SK-N-SH treated with all-trans-retinoic acid at 6 μM for 48 hours (cell line): ENCODE results near the gene POU4F3.

Experiments
- BACH2 ChIP-seq: fragments of 250-450 bp; sonication (Bioruptor Pico); IDR thresholded peaks from 2 replicates; pipeline ENCODE4 v1.9.0; 2021; ENCODE audit warnings: mild to moderate bottlenecking, borderline replicate concordance
- ESRRG ChIP-seq: fragments of 250-450 bp; sonication (Bioruptor Pico); IDR thresholded peaks from 2 replicates; pipeline ENCODE4 v1.6.1; 2021; ENCODE audit warnings: mild to moderate bottlenecking
- GLIS3 ChIP-seq: fragments of 250-450 bp; sonication (Bioruptor Pico); IDR thresholded peaks from 2 replicates; pipeline ENCODE4 v1.5.0; 2020; ENCODE audit warnings: mild to moderate bottlenecking, moderate library complexity
- PATZ1 ChIP-seq: fragments of 250-450 bp; sonication (Bioruptor Pico); IDR thresholded peaks from 2 replicates; pipeline ENCODE4 v1.8.0; 2020; ENCODE audit warnings: mild to moderate bottlenecking, moderate library complexity, borderline replicate concordance
- PPARA ChIP-seq: fragments of 250-450 bp; sonication (Bioruptor Pico); IDR thresholded peaks from 2 replicates; pipeline ENCODE4 v1.5.0; 2020; ENCODE audit warnings: mild to moderate bottlenecking, borderline replicate concordance
- RARB ChIP-seq: fragments of 250-450 bp; sonication (Bioruptor Pico); IDR thresholded peaks from 2 replicates; pipeline ENCODE4 v1.8.0; 2021; ENCODE audit warnings: mild to moderate bottlenecking, moderate library complexity
- TCF4 ChIP-seq: fragments of 250-450 bp; sonication (Bioruptor Pico); IDR thresholded peaks from 2 replicates; pipeline ENCODE4 v1.8.0; 2021; ENCODE audit warnings: mild to moderate bottlenecking, moderate library complexity, borderline replicate concordance
- ZC3H10 ChIP-seq: fragments of 250-450 bp; sonication (Bioruptor Pico); IDR thresholded peaks from 2 replicates; pipeline ENCODE4 v1.5.1; 2021; ENCODE audit warnings: mild to moderate bottlenecking, moderate library complexity
- ZFP3 ChIP-seq: fragments of 250-450 bp; sonication (Bioruptor Pico); IDR thresholded peaks from 2 replicates; pipeline ENCODE4 v1.5.0; 2020; ENCODE audit warnings: mild to moderate bottlenecking, moderate library complexity
- ZNF565 ChIP-seq: fragments of 450-650 bp; formaldehyde crosslinking; conservative IDR thresholded peaks from 2 replicates; pipeline ENCODE4 v1.5.0; 2020; ENCODE audit warnings: low read depth, mild to moderate bottlenecking, moderate library complexity
- ZNF8 ChIP-seq: fragments of 450-650 bp; formaldehyde crosslinking; IDR thresholded peaks from 2 replicates; pipeline ENCODE4 v1.5.0; 2020; ENCODE audit warnings: mild to moderate bottlenecking, moderate library complexity
- TF ChIP-seq, protein P1 (sequence below): fragments of 250-450 bp; sonication (Bioruptor Pico); IDR thresholded peaks from 2 replicates; pipeline ENCODE4 v1.5.1; 2020; ENCODE audit warnings: low read depth, mild to moderate bottlenecking, moderate library complexity
- TF ChIP-seq, protein P2 (sequence below): fragments of 250-450 bp; sonication (Bioruptor Pico); IDR thresholded peaks from 2 replicates; pipeline ENCODE4 v1.5.1; 2021; ENCODE audit warnings: mild to moderate bottlenecking, moderate library complexity
- TF ChIP-seq, protein P3 (sequence below): fragments of 250-450 bp; sonication (Bioruptor Pico); IDR thresholded peaks from 2 replicates; pipeline ENCODE4 v1.8.0; 2021; ENCODE audit warnings: low read depth, mild to moderate bottlenecking, moderate library complexity, borderline replicate concordance

DNA sequence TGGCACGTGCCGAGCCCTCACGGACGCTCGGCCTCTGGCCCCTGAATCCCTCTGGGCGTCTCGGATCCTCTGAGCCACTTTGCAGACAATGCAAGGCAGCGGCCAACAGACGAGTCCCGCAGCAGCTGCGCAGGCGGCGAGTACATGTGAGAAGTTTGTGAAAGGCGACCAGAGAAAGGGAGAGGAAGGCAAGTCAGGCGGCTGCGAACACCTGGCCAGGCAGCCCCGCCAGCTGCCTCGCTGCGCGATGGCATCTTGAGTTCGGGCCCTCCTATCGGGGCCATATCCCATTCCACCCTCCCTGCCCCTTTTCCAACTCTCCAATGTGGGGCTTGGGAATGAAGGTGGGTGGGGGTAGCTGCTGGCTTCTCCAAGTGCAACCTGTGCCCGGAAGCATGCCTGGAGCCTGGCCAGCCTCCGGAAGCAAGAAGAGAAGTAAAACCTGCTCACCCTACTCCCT is 4.5 kb upstream of the POU4F3 start:
- TF ChIP-seq RARB (no peak), ZC3H10 (CRISPR knock-in tag) (no peak), PPARA (no peak), ZNF8 (no peak), ZNF565 (CRISPR knock-in tag) (no peak), PATZ1 (no peak), TCF4 (CRISPR knock-in tag) (no peak), GLIS3 (CRISPR knock-in tag) (no peak), ESRRG (CRISPR knock-in tag) (no peak), ZFP3 (no peak), BACH2 (no peak)
- TF ChIP-seq, protein P1, sequence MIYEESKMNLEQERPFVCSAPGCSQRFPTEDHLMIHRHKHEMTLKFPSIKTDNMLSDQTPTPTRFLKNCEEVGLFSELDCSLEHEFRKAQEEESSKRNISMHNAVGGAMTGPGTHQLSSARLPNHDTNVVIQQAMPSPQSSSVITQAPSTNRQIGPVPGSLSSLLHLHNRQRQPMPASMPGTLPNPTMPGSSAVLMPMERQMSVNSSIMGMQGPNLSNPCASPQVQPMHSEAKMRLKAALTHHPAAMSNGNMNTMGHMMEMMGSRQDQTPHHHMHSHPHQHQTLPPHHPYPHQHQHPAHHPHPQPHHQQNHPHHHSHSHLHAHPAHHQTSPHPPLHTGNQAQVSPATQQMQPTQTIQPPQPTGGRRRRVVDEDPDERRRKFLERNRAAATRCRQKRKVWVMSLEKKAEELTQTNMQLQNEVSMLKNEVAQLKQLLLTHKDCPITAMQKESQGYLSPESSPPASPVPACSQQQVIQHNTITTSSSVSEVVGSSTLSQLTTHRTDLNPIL = no peak
- TF ChIP-seq, protein P2, sequence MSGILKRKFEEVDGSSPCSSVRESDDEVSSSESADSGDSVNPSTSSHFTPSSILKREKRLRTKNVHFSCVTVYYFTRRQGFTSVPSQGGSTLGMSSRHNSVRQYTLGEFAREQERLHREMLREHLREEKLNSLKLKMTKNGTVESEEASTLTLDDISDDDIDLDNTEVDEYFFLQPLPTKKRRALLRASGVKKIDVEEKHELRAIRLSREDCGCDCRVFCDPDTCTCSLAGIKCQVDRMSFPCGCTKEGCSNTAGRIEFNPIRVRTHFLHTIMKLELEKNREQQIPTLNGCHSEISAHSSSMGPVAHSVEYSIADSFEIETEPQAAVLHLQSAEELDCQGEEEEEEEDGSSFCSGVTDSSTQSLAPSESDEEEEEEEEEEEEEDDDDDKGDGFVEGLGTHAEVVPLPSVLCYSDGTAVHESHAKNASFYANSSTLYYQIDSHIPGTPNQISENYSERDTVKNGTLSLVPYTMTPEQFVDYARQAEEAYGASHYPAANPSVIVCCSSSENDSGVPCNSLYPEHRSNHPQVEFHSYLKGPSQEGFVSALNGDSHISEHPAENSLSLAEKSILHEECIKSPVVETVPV (CRISPR knock-in tag) = no peak
- TF ChIP-seq, protein P3, sequence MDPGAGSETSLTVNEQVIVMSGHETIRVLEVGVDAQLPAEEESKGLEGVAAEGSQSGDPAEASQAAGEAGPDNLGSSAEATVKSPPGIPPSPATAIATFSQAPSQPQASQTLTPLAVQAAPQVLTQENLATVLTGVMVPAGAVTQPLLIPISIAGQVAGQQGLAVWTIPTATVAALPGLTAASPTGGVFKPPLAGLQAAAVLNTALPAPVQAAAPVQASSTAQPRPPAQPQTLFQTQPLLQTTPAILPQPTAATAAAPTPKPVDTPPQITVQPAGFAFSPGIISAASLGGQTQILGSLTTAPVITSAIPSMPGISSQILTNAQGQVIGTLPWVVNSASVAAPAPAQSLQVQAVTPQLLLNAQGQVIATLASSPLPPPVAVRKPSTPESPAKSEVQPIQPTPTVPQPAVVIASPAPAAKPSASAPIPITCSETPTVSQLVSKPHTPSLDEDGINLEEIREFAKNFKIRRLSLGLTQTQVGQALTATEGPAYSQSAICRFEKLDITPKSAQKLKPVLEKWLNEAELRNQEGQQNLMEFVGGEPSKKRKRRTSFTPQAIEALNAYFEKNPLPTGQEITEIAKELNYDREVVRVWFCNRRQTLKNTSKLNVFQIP (CRISPR knock-in tag) = no peak
